A172 (cell line): ENCODE results near the gene FAM216A. TPM values are rescaled to one million over a fixed set of nuclear protein-coding genes. Genes with fewer than 3 reads are reported as not detected.
"Not testable (repeated sequence)": the region's sequence is repeated elsewhere in the genome, so short reads cannot be mapped to it uniquely, and the experiment has no call there.

Experiments used
- DNase-seq: peaks from one replicate; pipeline ENCODE4 v3.0.0-alpha.2; 2015; ENCODE audit warnings: low spot score
- total RNA-seq: library from RNA; depleted of rRNA; stranded (reverse); fragments of >200 nt; shearing (Covaris generic); gene quantifications from 2 replicates; pipeline ENCODE4 v1.2.3, GENCODE V29; 2014; rRNA removed

Gene FAM216A
- total RNA-seq = 13.5 and 19.4 TPM in 2 replicates

GRCh38 chr12:110468214-110469048 lies at the start of gene FAM216A, which contains the start of gene GPN3:
TSS of gene FAM216A (plus strand) at chr12:110468845. CDS start at chr12:110468876, 31 bp downstream.
TSS of gene GPN3 (minus strand) at chr12:110468257. CDS start at chr12:110468203, 54 bp downstream.
- DNase-seq = peak; percentile 97

- DNase-seq = not testable (repeated sequence)
Observed at GRCh38 chr12:110420644-110421043, 48.0 kb upstream of the FAM216A start.

- no peak for DNase-seq
Observed at GRCh38 chr12:110421159-110421661, 47.4 kb upstream of the FAM216A start.

- DNase-seq = no peak
Observed at GRCh38 chr12:110421701-110422100, 46.9 kb upstream of the FAM216A start.

GRCh38 chr12:110424237-110424636 lies 44.4 kb upstream of the FAM216A start:
- DNase-seq = peak; percentile 21

GRCh38 chr12:110426406-110426805 lies 42.2 kb upstream of the FAM216A start:
- no peak for DNase-seq

- DNase-seq = not testable (repeated sequence)
Observed at GRCh38 chr12:110429676-110430075, 39.0 kb upstream of the FAM216A start.

- DNase-seq = no peak
Observed at GRCh38 chr12:110431957-110432587, 36.6 kb upstream of the FAM216A start.

GRCh38 chr12:110436231-110436630 lies 32.4 kb upstream of the FAM216A start:
- peak; percentile 21 for DNase-seq

GRCh38 chr12:110444455-110444854 lies 24.2 kb upstream of the FAM216A start:
- no peak for DNase-seq

- DNase-seq = peak; percentile 92
Observed at GRCh38 chr12:110449799-110450497, 18.7 kb upstream of the FAM216A start, which contains the start of gene ARPC3. TSS of gene ARPC3 (minus strand) at chr12:110450337. CDS start at chr12:110450260, 77 bp downstream.

- DNase-seq = no peak
Observed at GRCh38 chr12:110451263-110451662, 17.4 kb upstream of the FAM216A start.

GRCh38 chr12:110453569-110454296 lies 14.9 kb upstream of the FAM216A start:
- no peak for DNase-seq

GRCh38 chr12:110458756-110459155 lies 9.9 kb upstream of the FAM216A start:
- DNase-seq = no peak

GRCh38 chr12:110461189-110461588 lies 7.5 kb upstream of the FAM216A start:
- DNase-seq = not testable (repeated sequence)

GRCh38 chr12:110465024-110465423 lies 3.6 kb upstream of the FAM216A start:
- DNase-seq = no peak

GRCh38 chr12:110465765-110466164 lies 2.9 kb upstream of the FAM216A start:
- DNase-seq = not testable (repeated sequence)

GRCh38 chr12:110466791-110467190 lies 1.9 kb upstream of the FAM216A start:
- no peak for DNase-seq

- DNase-seq = no peak
Observed at GRCh38 chr12:110467847-110468213, 815 bp upstream of the FAM216A start.

GRCh38 chr12:110475426-110475825 lies 6.8 kb downstream of the FAM216A start:
- no peak for DNase-seq

GRCh38 chr12:110498984-110499706 lies 30.5 kb downstream of the FAM216A start:
- DNase-seq = peak; percentile 31
